K562 (cell line): Measurements from ENCODE around the gene PTPN12. TPM values are rescaled to one million over a fixed set of nuclear protein-coding genes. Genes with fewer than 3 reads are reported as not detected.

Source experiments
- ATAC-seq: fragments of 200-7000 bp; cut with Tn5 transposase; 3 replicates; pipeline ENCODE4 v1.9.1; 2020; ENCODE audit warnings: moderate library complexity
- BruUV-seq: library from RNA; stranded (reverse); fragments of 400-500 nt; replicated peaks from 2 replicates; lab custom pipeline; 2021; lab: Mats Ljungman, UMichigan
- CTCF ChIA-PET: fragments of 300-600 bp; formaldehyde crosslinking; extraction: SDS; loops from one replicate; lab custom pipeline; 2021; ENCODE audit warnings: low intra/inter-chr PET ratio; lab: Yijun Ruan, JAX
- POLR2A ChIA-PET: fragments of 300-600, 350-650 bp; sonication (Branson Sonifier 250); formaldehyde crosslinking; extraction: SDS; loops from one replicate; lab custom pipeline; 2021; ENCODE audit warnings: antibody characterized with exemption, inconsistent platforms; lab: Yijun Ruan, JAX
- DNase-seq, 4 experiments: peaks; one replicate each; pipeline versions ENCODE4 v3.0.0 to v3.0.0-alpha.2; 2011 to 2018; ENCODE audit warnings: low spot score in 3 of 4, mixed read lengths in 3 of 4; ENCODE audit errors: extremely low read depth in 1 of 4
- FAIRE-seq: peaks from 2 replicates; lab custom pipeline; 2011; peaks lifted over from hg19 to GRCh38; lab: Jason Lieb, UNC
- H2AFZ ChIP-seq: 2 replicates; pipeline ENCODE4 v1.6.0; 2011; ENCODE audit warnings: low read depth, low read length, control low read depth, inconsistent platforms
- H3K27ac ChIP-seq: fragments of 200-600 bp; 3 replicates; pipeline ENCODE4 v1.8.0; 2011; ENCODE audit warnings: low read depth, mild to moderate bottlenecking, control low read depth, inconsistent platforms, low read length, moderate library complexity, mixed read lengths; ENCODE audit errors: extremely low read depth
- H3K27me3 ChIP-seq, 2 experiments: fragments of 300-600 bp in 1 of 2; 2 replicates in 1 of 2; 3 replicates in 1 of 2; pipeline versions ENCODE4 v1.6.0 to v1.8.0; 2011; ENCODE audit warnings: inconsistent platforms in 2 of 2, low read length in 2 of 2, mild to moderate bottlenecking in 1 of 2, mixed read lengths in 1 of 2, moderate library complexity in 1 of 2; ENCODE audit not compliant: control insufficient read depth in 2 of 2, insufficient read depth in 2 of 2
- H3K36me3 ChIP-seq: fragments of 300-600 bp; 3 replicates; pipeline ENCODE4 v1.8.0; 2011; ENCODE audit warnings: mild to moderate bottlenecking, low read length, inconsistent platforms; ENCODE audit not compliant: control insufficient read depth, insufficient read depth
- H3K4me1 ChIP-seq, 2 experiments: fragments of 200-600 bp in 1 of 2; replicated peaks in 1 of 2; 2 replicates in 1 of 2; 3 replicates in 1 of 2; pipeline versions ENCODE4 v1.5.1 to v1.8.0; 2011; ENCODE audit warnings: inconsistent platforms in 2 of 2, low read length in 2 of 2, mild to moderate bottlenecking in 1 of 2, mixed read lengths in 1 of 2, moderate library complexity in 1 of 2; ENCODE audit not compliant: control insufficient read depth in 2 of 2, insufficient read depth in 2 of 2
- H3K4me2 ChIP-seq: 2 replicates; pipeline ENCODE4 v1.6.1; 2011; ENCODE audit warnings: low read length, control low read depth, inconsistent platforms, mixed read lengths; ENCODE audit not compliant: insufficient read depth
- H3K4me3 ChIP-seq: fragments of 200-600 bp; sonication (generic), shearing (Covaris generic); 2 replicates; pipeline ENCODE4 v1.5.1; 2016; ENCODE audit warnings: control low read depth, inconsistent platforms
- H3K79me2 ChIP-seq: fragments of 200-600 bp; 3 replicates; pipeline ENCODE4 v1.8.0; 2011; ENCODE audit warnings: low read length, inconsistent platforms; ENCODE audit not compliant: control insufficient read depth, insufficient read depth
- H3K9ac ChIP-seq, 2 experiments: 2 replicates each; pipeline versions ENCODE4 v1.6.0 to v1.6.1; 2011; ENCODE audit warnings: low read depth in 2 of 2, low read length in 2 of 2, control low read depth in 1 of 2, inconsistent platforms in 1 of 2, mild to moderate bottlenecking in 1 of 2, mixed read lengths in 1 of 2; ENCODE audit not compliant: insufficient read depth in 1 of 2
- H3K9me1 ChIP-seq: one replicate; pipeline ENCODE4 v1.6.0; 2011; ENCODE audit warnings: inconsistent platforms, mild to moderate bottlenecking, low read length, moderate library complexity; ENCODE audit not compliant: control insufficient read depth, insufficient read depth
- H3K9me3 ChIP-seq: replicated peaks from 2 replicates; pipeline ENCODE4 v1.5.1; 2011; ENCODE audit warnings: low read depth, low read length, inconsistent platforms; ENCODE audit not compliant: control insufficient read depth, insufficient read depth
- H4K20me1 ChIP-seq: replicated peaks from 2 replicates; pipeline ENCODE4 v1.6.1; 2011; ENCODE audit warnings: low read length, inconsistent platforms, mixed read lengths; ENCODE audit not compliant: control insufficient read depth, insufficient read depth
- MAZ ChIP-seq, 2 experiments: fragments of 450-650 bp in 1 of 2; sonication (generic) in 1 of 2; formaldehyde crosslinking; IDR thresholded peaks in 1 of 2; conservative IDR thresholded peaks in 1 of 2; 2 replicates each; pipeline versions ENCODE4 v1.4.0 to v1.5.0; 2020; ENCODE audit warnings: mild to moderate bottlenecking in 1 of 2, missing genetic modification reagents in 1 of 2
- MNT ChIP-seq, 2 experiments: fragments of 450-650 bp; conservative IDR thresholded peaks; 2 replicates each; pipeline ENCODE4 v1.6.1; 2017; ENCODE audit warnings: mild to moderate bottlenecking in 2 of 2, moderate library complexity in 2 of 2
- PATZ1 ChIP-seq: fragments of 250-450 bp; sonication (Bioruptor Pico); IDR thresholded peaks from 2 replicates; pipeline ENCODE4 v1.5.0; 2020; ENCODE audit warnings: mild to moderate bottlenecking, borderline replicate concordance
- RBM22 ChIP-seq: fragments of 200-400 bp; formaldehyde crosslinking; IDR thresholded peaks from 2 replicates; pipeline ENCODE4 v1.6.1; 2018; ENCODE audit warnings: low read length, low read depth; ENCODE audit not compliant: poor library complexity, severe bottlenecking
- TCF15 ChIP-seq: fragments of 250-450 bp; sonication (Bioruptor Pico); IDR thresholded peaks from 2 replicates; pipeline ENCODE4 v1.8.0; 2022; ENCODE audit warnings: moderate library complexity, mild to moderate bottlenecking, inconsistent platforms
- TRIM24 ChIP-seq, 2 experiments: fragments of 450-650 bp; IDR thresholded peaks; 2 replicates each; pipeline ENCODE4 v1.6.1; 2016
- XRCC5 ChIP-seq: fragments of 200-400 bp; formaldehyde crosslinking; IDR thresholded peaks from 2 replicates; pipeline ENCODE4 v1.6.1; 2017; ENCODE audit warnings: low read depth, mild to moderate bottlenecking, low read length
- ZBTB49 ChIP-seq: sonication (generic); formaldehyde crosslinking; IDR thresholded peaks from 2 replicates; pipeline ENCODE4 v1.8.0; 2022; ENCODE audit warnings: missing genetic modification reagents, mild to moderate bottlenecking, borderline replicate concordance
- ZEB2 ChIP-seq: fragments of 450-650 bp; IDR thresholded peaks from 2 replicates; pipeline ENCODE4 v1.6.1; 2016
- ZKSCAN1 ChIP-seq: fragments of 150-350 bp; IDR thresholded peaks from 2 replicates; pipeline ENCODE4 v1.6.1; 2016; ENCODE audit warnings: low read depth, low read length
- ZNF23 ChIP-seq: fragments of 250-450 bp; sonication (Bioruptor Pico); IDR thresholded peaks from 2 replicates; pipeline ENCODE4 v1.4.0; 2020; ENCODE audit warnings: mild to moderate bottlenecking
- ZNF41 ChIP-seq: fragments of 250-450 bp; sonication (Bioruptor Pico); conservative IDR thresholded peaks from 2 replicates; pipeline ENCODE4 v1.4.0; 2020; ENCODE audit warnings: mild to moderate bottlenecking
- ZNF699 ChIP-seq: fragments of 250-450 bp; sonication (Bioruptor Pico); IDR thresholded peaks from 2 replicates; pipeline ENCODE4 v1.8.0; 2021; ENCODE audit warnings: mild to moderate bottlenecking, moderate library complexity; ENCODE audit not compliant: insufficient replicate concordance
- ZNF766 ChIP-seq: fragments of 200-800 bp; sonication (Bioruptor generic); conservative IDR thresholded peaks from 2 replicates; pipeline ENCODE4 v1.6.1; 2016; ENCODE audit warnings: missing genetic modification characterization, missing compliant biosample characterization
- WGBS: fragments of 100-300 bp; shearing (Covaris generic); methylation state at CpG from one replicate; pipeline ENCODE4 v1.1.6; 2016; ENCODE audit warnings: low coverage, mixed read lengths; ENCODE audit not compliant: insufficient coverage; ENCODE audit errors: missing lambda C conversion rate; 5-methylcytosine and 5-hydroxymethylcytosine counted together
- in situ Hi-C: fragments of 300-500 bp; cut with MboI; formaldehyde crosslinking; loops from 4 replicates; pipeline ENCODE4 v1.15.0; 2018; ENCODE audit warnings: inconsistent platforms, mixed read lengths
- intact Hi-C: fragments of 100-400 bp; cut with micrococcal nuclease; formaldehyde crosslinking; loops from 2 replicates; pipeline ENCODE4 v1.14.2; 2022
- polyA plus RNA-seq, 8 experiments: library from polyadenylated mRNA; depleted of rRNA in 4 of 8; stranded (reverse) in 5 of 8; unstranded in 3 of 8; fragments of >200 nt; fragmentation: Nextera tagmentation in 2 of 8; fragmentation: Illumina TruSeq in 1 of 8; extraction: Ambion mirVana in 2 of 8; extraction: Trizol in 1 of 8; gene quantifications; 2 replicates each; pipeline versions ENCODE4 v1.2.1 to v1.2.3, GENCODE V29; 2011 to 2014; ENCODE audit warnings: inconsistent platforms in 1 of 8, missing spikeins in 1 of 8
- total RNA-seq, 7 experiments: library from RNA; depleted of rRNA in 6 of 7; stranded (reverse); fragments of >200 nt in 6 of 7; fragmentation: Illumina TruSeq in 2 of 7; extraction: Trizol in 2 of 7; gene quantifications; 2 replicates each; pipeline versions ENCODE4 v1.2.1 to v1.2.3, GENCODE V29; 2011 to 2021; ENCODE audit warnings: low replicate concordance in 1 of 7

Gene PTPN12
- total and polyA plus RNA-seq, 9 of the 15 experiments (the other 6 are each of a cell fraction or from before 2014, with no cell fraction given): 15.3 to 79.8 (median 26.6) TPM

- no peak overlapping the region for H3K4me2 ChIP-seq
- H4K20me1 ChIP-seq: no peaks in the 10 kb centered on the region
- ChIA-PET POLR2A (interaction anchor here (0.5 to 1.3 kb wide), 4 partner anchors 14 to 132 kb away, joined by 3 read pairs; no protein-coding TSS in a partner anchor), CTCF (no interaction called here)
- no peak overlapping the region for H2AFZ ChIP-seq
- H3K9me3 ChIP-seq: no peaks in the 10 kb centered on the region
- FAIRE-seq (no peak), ATAC-seq (no peak), DNase-seq (no peak)
- H3K27ac ChIP-seq: no peak overlapping the region
- no peak overlapping the region for H3K9ac ChIP-seq
- H3K4me3 ChIP-seq: no peak overlapping the region
- H3K27me3 ChIP-seq: no peaks in the 10 kb centered on the region
- BruUV-seq: no TSS peak
- no peaks in the 10 kb centered on the region for H3K4me1 ChIP-seq
- H3K79me2 ChIP-seq: no peaks in the 10 kb centered on the region
- no peaks in the 10 kb centered on the region for H3K9me1 ChIP-seq
- in situ Hi-C loops: no loop called here
- H3K36me3 ChIP-seq: peaks cover 26% of the 10 kb centered on the region; the same call in 2 of the 3 replicates
- intact Hi-C loops: no loop called here
- 84% methylated on average over 2 of the region's 2 CpGs for WGBS
- TF ChIP-seq ZNF41 (no peak), XRCC5 (no peak), ZNF23 (CRISPR knock-in tag) (no peak), ZBTB49 (CRISPR knock-in tag) (no peak), PATZ1 (CRISPR knock-in tag) (no peak), RBM22 (no peak), TCF15 (CRISPR knock-in tag) (no peak), MNT (conservative IDR thresholded peaks at IDR 0.05) (no peak), ZEB2 (no peak), MAZ (CRISPR knock-in tag; conservative IDR thresholded peaks at IDR 0.05 in 1 of 2, IDR thresholded peaks at IDR 0.05 in 1 of 2) (no peak), ZKSCAN1 (no peak), TRIM24 (IDR thresholded peaks at IDR 0.05) (no peak), ZNF699 (CRISPR knock-in tag) (no peak), ZNF766 (CRISPR knock-in tag) (no peak)
- TF ChIP-seq, all 486 proteins: peak for 0
These were observed 50.2 kb downstream of the PTPN12 start for GRCh38 chr7:77587272-77587671.
